B cell (primary cell): Measurements from ENCODE around the gene KCNIP2. TPM values are rescaled to one million over a fixed set of nuclear protein-coding genes. Genes with fewer than 3 reads are reported as not detected.

Experiments
- ATAC-seq: fragments of 200-7000 bp; cut with Tn5 transposase; one replicate; pipeline ENCODE4 v1.10.0; 2021; ENCODE audit warnings: low read depth, mild to moderate bottlenecking, moderate number of reproducible peaks, moderate library complexity
- CTCF ChIA-PET: fragments of 350-600 bp; sonication (Branson Sonifier 250); formaldehyde crosslinking; loops from one replicate; lab custom pipeline; 2021; ENCODE audit warnings: antibody characterized with exemption, inconsistent platforms; lab: Charles Lee
- POLR2A ChIA-PET: fragments of 350-600 bp; sonication (Branson Sonifier 250); formaldehyde crosslinking; loops from one replicate; lab custom pipeline; 2021; ENCODE audit warnings: antibody characterized with exemption; lab: Charles Lee
- DNase-seq: peaks from one replicate; pipeline ENCODE4 v3.0.0; 2013
- H2AFZ ChIP-seq: 2 replicates; pipeline ENCODE4 v1.6.1; 2012; ENCODE audit warnings: mild to moderate bottlenecking, low read depth, low read length; ENCODE audit not compliant: insufficient read depth, poor library complexity, severe bottlenecking
- H3K27ac ChIP-seq, 2 donors: 1 replicate in 1 of 2; 2 replicates in 1 of 2; pipeline ENCODE4 v1.5.1; 2012 to 2013; ENCODE audit warnings: low read length in 2 of 2, mild to moderate bottlenecking in 2 of 2, moderate library complexity in 1 of 2
- H3K27me3 ChIP-seq, 4 experiments: fragments of 200-600 bp in 1 of 4; sonication (generic) in 1 of 4; replicated peaks in 1 of 4; 1 replicate in 2 of 4; 2 replicates in 2 of 4; pipeline versions ENCODE4 v1.6.1 to v1.7.0; 2013 to 2016; ENCODE audit warnings: low read length in 3 of 4, mild to moderate bottlenecking in 2 of 4, mixed read lengths in 1 of 4, moderate library complexity in 1 of 4; ENCODE audit not compliant: insufficient read depth in 4 of 4, control insufficient read depth in 3 of 4; ENCODE audit errors: control extremely low read depth in 1 of 4
- H3K36me3 ChIP-seq, 2 experiments: replicated peaks in 1 of 2; 1 replicate in 1 of 2; 2 replicates in 1 of 2; pipeline versions ENCODE4 v1.6.1 to v1.7.1; 2013; ENCODE audit warnings: low read length in 1 of 2; ENCODE audit not compliant: insufficient read depth in 2 of 2, control insufficient read depth in 1 of 2; ENCODE audit errors: control extremely low read depth in 1 of 2, extremely low read depth in 1 of 2
- H3K4me1 ChIP-seq, 2 donors: fragments of 200-600 bp in 1 of 2; sonication (generic) in 1 of 2; 1 replicate in 1 of 2; 2 replicates in 1 of 2; pipeline versions ENCODE4 v1.5.1 to v1.6.1; 2013 to 2017; ENCODE audit warnings: low read length in 2 of 2; ENCODE audit not compliant: control insufficient read depth in 2 of 2, insufficient read depth in 2 of 2
- H3K4me2 ChIP-seq: replicated peaks from 2 replicates; pipeline ENCODE3; 2012; ENCODE audit warnings: mild to moderate bottlenecking, low read depth, low read length; ENCODE audit not compliant: poor library complexity, severe bottlenecking
- H3K4me3 ChIP-seq, 5 experiments: fragments of 200-600 bp in 1 of 5; sonication (generic) in 1 of 5; 1 replicate in 3 of 5; 2 replicates in 2 of 5; pipeline versions ENCODE4 v1.5.1 to v1.7.0; 2011 to 2016; ENCODE audit warnings: low read length in 4 of 5, mild to moderate bottlenecking in 4 of 5, low read depth in 2 of 5, control low read depth in 1 of 5, moderate library complexity in 1 of 5; ENCODE audit not compliant: insufficient read depth in 1 of 5; ENCODE audit errors: control extremely low read depth in 1 of 5, extremely low read depth in 1 of 5
- H3K79me2 ChIP-seq: fragments of 200-600 bp; sonication (generic); one replicate; pipeline ENCODE4 v1.6.0; 2016; ENCODE audit warnings: low read length; ENCODE audit not compliant: control insufficient read depth, insufficient read depth
- H3K9ac ChIP-seq: fragments of 200-600 bp; sonication (generic); 2 replicates; pipeline ENCODE4 v1.6.1; 2017; ENCODE audit warnings: mild to moderate bottlenecking, low read length, moderate library complexity
- H3K9me3 ChIP-seq, 3 donors: one replicate each; pipeline versions ENCODE4 v1.6.1 to v1.7.1; 2013; ENCODE audit warnings: low read length in 2 of 3; ENCODE audit not compliant: control insufficient read depth in 2 of 3, insufficient read depth in 1 of 3; ENCODE audit errors: control extremely low read depth in 1 of 3
- H4K20me1 ChIP-seq: 2 replicates; pipeline ENCODE4 v1.6.0; 2012; ENCODE audit warnings: mild to moderate bottlenecking, low read length; ENCODE audit not compliant: insufficient read depth, control insufficient read depth, poor library complexity, severe bottlenecking
- H3K27ac Mint-ChIP-seq: one replicate; pipeline ENCODE4 v1.8.0; 2021; ENCODE audit warnings: mixed read lengths
- H3K27me3 Mint-ChIP-seq: one replicate; pipeline ENCODE4 v1.8.0; 2021; ENCODE audit warnings: mixed read lengths
- H3K4me1 Mint-ChIP-seq: one replicate; pipeline ENCODE4 v1.8.0; 2021; ENCODE audit warnings: mixed read lengths
- H3K4me3 Mint-ChIP-seq: one replicate; pipeline ENCODE4 v1.8.0; 2021; ENCODE audit warnings: mixed read lengths
- H3K9me3 Mint-ChIP-seq: one replicate; pipeline ENCODE4 v1.8.0; 2022; ENCODE audit warnings: mixed read lengths; ENCODE audit not compliant: insufficient read depth
- EZH2 ChIP-seq: IDR thresholded peaks from 2 replicates; pipeline ENCODE4 v1.6.1; 2012; ENCODE audit warnings: borderline replicate concordance, low read depth, mild to moderate bottlenecking, moderate library complexity, low read length; ENCODE audit not compliant: insufficient read depth, poor library complexity, severe bottlenecking
- WGBS: methylation state at CpG from one replicate; pipeline ENCODE4 v1.1.5; 2013; ENCODE audit warnings: missing lambda C conversion rate; ENCODE audit not compliant: insufficient coverage; 5-methylcytosine and 5-hydroxymethylcytosine counted together
- intact Hi-C: fragments of 100-400 bp; cut with micrococcal nuclease; formaldehyde crosslinking; loops from one replicate; pipeline ENCODE4 v1.10.0; 2022
- polyA plus RNA-seq: library from polyadenylated mRNA; depleted of rRNA; stranded (reverse); fragments of >200 nt; gene quantifications from 2 replicates; pipeline ENCODE4 v1.2.3, GENCODE V29; 2012
- total RNA-seq, 2 donors: library from RNA; stranded (reverse); fragments of 120-200 nt in 1 of 2; gene quantifications; 1 replicate in 1 of 2; 2 replicates in 1 of 2; pipeline versions ENCODE4 v1.2.3 to v1.2.4, GENCODE V29; 2013 to 2022
- TF ChIP-seq, protein P1 (sequence below): fragments of 200-600 bp; IDR thresholded peaks from one replicate; pipeline ENCODE4 v1.8.0; 2022; ENCODE audit warnings: antibody characterized with exemption, mild to moderate bottlenecking

KCNIP2 gene
- total and polyA plus RNA-seq, 2 donors (not counting 1 experiment from before 2014, with no cell fraction given) = 3.5 to 34.7 TPM

DNA sequence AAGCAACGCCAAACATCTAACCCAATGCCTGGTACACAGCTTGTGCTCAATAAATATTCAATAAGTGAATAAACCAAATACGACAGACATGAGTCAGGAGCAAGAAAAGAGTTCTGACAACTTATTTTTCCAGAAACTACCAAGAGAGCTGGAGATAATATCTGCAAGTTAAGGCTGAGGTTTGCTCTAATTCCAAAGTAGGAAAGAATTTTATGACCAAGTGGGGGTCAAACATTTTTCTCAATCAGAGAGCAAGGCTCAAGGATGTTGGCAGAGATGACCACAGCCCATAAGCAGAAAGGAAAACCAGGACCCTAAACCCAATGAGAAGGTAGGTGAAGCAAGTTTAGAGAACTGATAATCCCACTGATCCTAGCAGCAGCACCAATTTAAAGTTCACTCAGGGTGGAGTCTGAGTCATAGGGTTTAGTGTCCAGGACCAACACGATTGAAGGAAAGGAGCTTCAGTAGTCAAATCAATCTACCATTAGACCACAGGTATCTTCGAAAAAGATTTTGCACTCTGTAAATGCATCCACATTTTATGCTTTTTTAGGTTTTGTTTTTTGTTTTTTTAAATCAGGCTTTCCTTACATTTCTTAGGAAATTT, 49.3 kb upstream of the KCNIP2 start:
- Histone ChIP-seq H3K9ac (no peak overlapping the region), H2AFZ (no peak overlapping the region), H3K27ac (no peak overlapping the region), H3K79me2 (peaks cover 41% of the 10 kb centered on the region), H3K27me3 (no peaks in the 10 kb centered on the region), H3K4me2 (no peak overlapping the region), H3K9me3 (no peaks in the 10 kb centered on the region), H4K20me1 (no peaks in the 10 kb centered on the region), H3K4me1 (peaks cover 47 to 64% of the 10 kb centered on the region in 2 donors), H3K36me3 (peaks cover 0 to 1% of the 10 kb centered on the region in 2 experiments), H3K4me3 (no peak overlapping the region)
- no peak overlapping the region for H3K4me3 Mint-ChIP-seq
- H3K27me3 Mint-ChIP-seq = no peaks in the 10 kb centered on the region
- WGBS = no CpG with 5 or more reads among the region's 4 CpGs
- no peaks in the 10 kb centered on the region for H3K9me3 Mint-ChIP-seq
- no peak for ATAC-seq
- H3K27ac Mint-ChIP-seq = peak overlapping the region; percentile 50
- TF ChIP-seq, protein P1, sequence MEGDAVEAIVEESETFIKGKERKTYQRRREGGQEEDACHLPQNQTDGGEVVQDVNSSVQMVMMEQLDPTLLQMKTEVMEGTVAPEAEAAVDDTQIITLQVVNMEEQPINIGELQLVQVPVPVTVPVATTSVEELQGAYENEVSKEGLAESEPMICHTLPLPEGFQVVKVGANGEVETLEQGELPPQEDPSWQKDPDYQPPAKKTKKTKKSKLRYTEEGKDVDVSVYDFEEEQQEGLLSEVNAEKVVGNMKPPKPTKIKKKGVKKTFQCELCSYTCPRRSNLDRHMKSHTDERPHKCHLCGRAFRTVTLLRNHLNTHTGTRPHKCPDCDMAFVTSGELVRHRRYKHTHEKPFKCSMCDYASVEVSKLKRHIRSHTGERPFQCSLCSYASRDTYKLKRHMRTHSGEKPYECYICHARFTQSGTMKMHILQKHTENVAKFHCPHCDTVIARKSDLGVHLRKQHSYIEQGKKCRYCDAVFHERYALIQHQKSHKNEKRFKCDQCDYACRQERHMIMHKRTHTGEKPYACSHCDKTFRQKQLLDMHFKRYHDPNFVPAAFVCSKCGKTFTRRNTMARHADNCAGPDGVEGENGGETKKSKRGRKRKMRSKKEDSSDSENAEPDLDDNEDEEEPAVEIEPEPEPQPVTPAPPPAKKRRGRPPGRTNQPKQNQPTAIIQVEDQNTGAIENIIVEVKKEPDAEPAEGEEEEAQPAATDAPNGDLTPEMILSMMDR = no peak
- no peak for TF ChIP-seq EZH2
- ChIA-PET POLR2A (interaction anchor here (1.0 to 1.2 kb wide), 2 partner anchors 9 to 11 kb away, joined by 3 read pairs; no protein-coding TSS in a partner anchor), CTCF (interaction anchor here (0.8 to 30.4 kb wide), 7 partner anchors 9 to 159 kb away, joined by 3 to 986 read pairs (median 5); partner anchors contain the start of gene KCNIP2)
- peaks cover 62% of the 10 kb centered on the region for H3K4me1 Mint-ChIP-seq
- no peak for DNase-seq
- intact Hi-C loops = no loop called here
